ENCODE measurements around the gene PROK2.

PROK2 gene

GRCh38 chr3:71789922-71790321, 5.0 kb upstream of the PROK2 start:
- no peak for DNase-seq (ENCODE audit: low read depth)
- H3K4me3 ChIP-seq (ENCODE audit: low read depth, low read length) = no peak overlapping the region

GRCh38 chr3:71787851-71788405, 3.0 kb upstream of the PROK2 start:
- H3K4me3 ChIP-seq (ENCODE audit: low read depth, low read length) = no peak overlapping the region
- DNase-seq (ENCODE audit: low read depth) = no peak

GRCh38 chr3:71786551-71786950, 1.6 kb upstream of the PROK2 start:
- H3K4me3 ChIP-seq (ENCODE audit: low read depth, low read length) = no peak overlapping the region
- DNase-seq (ENCODE audit: low read depth) = no peak

GRCh38 chr3:71786217-71786549, 1.2 kb upstream of the PROK2 start:
- H3K4me3 ChIP-seq (ENCODE audit: low read depth, low read length) = no peak overlapping the region

GRCh38 chr3:71785532-71786216, 726 bp upstream of the PROK2 start:
- DNase-seq (ENCODE audit: low read depth) = no peak
- H3K4me3 ChIP-seq (ENCODE audit: low read depth, low read length) = no peak overlapping the region

More at GRCh38 chr3:71786217-71786549, 1.2 kb upstream of the PROK2 start:
- DNase-seq (ENCODE audit: low read depth) = no peak

GRCh38 chr3:71784201-71784913, 591 bp downstream of the PROK2 start:
- peak overlapping the region; percentile 27 for H3K4me3 ChIP-seq (ENCODE audit: low read depth, low read length)
- DNase-seq (ENCODE audit: low read depth) = no peak

- H3K4me3 ChIP-seq (ENCODE audit: low read depth, low read length) = no peak overlapping the region
- no peak for DNase-seq (ENCODE audit: low read depth)
Observed at GRCh38 chr3:71783152-71783551, 1.8 kb downstream of the PROK2 start.

GRCh38 chr3:71780430-71780829, 4.5 kb downstream of the PROK2 start:
- DNase-seq (ENCODE audit: low read depth) = no peak
- H3K4me3 ChIP-seq (ENCODE audit: low read depth, low read length) = no peak overlapping the region

GRCh38 chr3:71779674-71780377, 5.1 kb downstream of the PROK2 start:
- no peak for DNase-seq (ENCODE audit: low read depth)
- H3K4me3 ChIP-seq (ENCODE audit: low read depth, low read length) = no peak overlapping the region

- no peak overlapping the region for H3K4me3 ChIP-seq (ENCODE audit: low read depth, low read length)
- no peak for DNase-seq (ENCODE audit: low read depth)
Observed at GRCh38 chr3:71778353-71778752, 6.6 kb downstream of the PROK2 start.

GRCh38 chr3:71776538-71776937, 8.4 kb downstream of the PROK2 start:
- no peak for DNase-seq (ENCODE audit: low read depth)
- H3K4me3 ChIP-seq (ENCODE audit: low read depth, low read length) = no peak overlapping the region

GRCh38 chr3:71771884-71772283, 13.1 kb downstream of the PROK2 start:
- H3K4me3 ChIP-seq (ENCODE audit: low read depth, low read length) = no peak overlapping the region
- DNase-seq (ENCODE audit: low read depth) = no peak

- H3K4me3 ChIP-seq (ENCODE audit: low read depth, low read length) = no peak overlapping the region
- no peak for DNase-seq (ENCODE audit: low read depth)
Observed at GRCh38 chr3:71771126-71771525, 13.8 kb downstream of the PROK2 start.

- H3K4me3 ChIP-seq (ENCODE audit: low read depth, low read length) = no peak overlapping the region
- DNase-seq (ENCODE audit: low read depth) = no peak
Observed at GRCh38 chr3:71763426-71763825, 21.5 kb downstream of the PROK2 start.

- no peak for DNase-seq (ENCODE audit: low read depth)
- no peak overlapping the region for H3K4me3 ChIP-seq (ENCODE audit: low read depth, low read length)
Observed at GRCh38 chr3:71760140-71760539, 24.8 kb downstream of the PROK2 start.

GRCh38 chr3:71759401-71759800, 25.5 kb downstream of the PROK2 start:
- no peak overlapping the region for H3K4me3 ChIP-seq (ENCODE audit: low read depth, low read length)
- DNase-seq (ENCODE audit: low read depth) = no peak

- DNase-seq (ENCODE audit: low read depth) = no peak
- H3K4me3 ChIP-seq (ENCODE audit: low read depth, low read length) = no peak overlapping the region
Observed at GRCh38 chr3:71758091-71758490, 26.9 kb downstream of the PROK2 start.

- no peak overlapping the region for H3K4me3 ChIP-seq (ENCODE audit: low read depth, low read length)
- DNase-seq (ENCODE audit: low read depth) = no peak
Observed at GRCh38 chr3:71754610-71755253, 30.2 kb downstream of the PROK2 start.

- H3K4me3 ChIP-seq (ENCODE audit: low read depth, low read length) = peak within 1 kb of the TSS; percentile 38
- DNase-seq (ENCODE audit: low read depth) = peak; percentile 10
Observed at GRCh38 chr3:71753701-71754609, 31.0 kb downstream of the PROK2 start, which contains the start of gene GPR27. GPR27 (plus strand) TSS chr3:71753855; CDS start chr3:71754050, 195 bp downstream.
